CD14-positive monocyte (primary cell): ENCODE results near the gene GRIN1. TPM values are rescaled to one million over a fixed set of nuclear protein-coding genes. Genes with fewer than 3 reads are reported as not detected.

ENCODE experiments used
- DNase-seq, 3 donors: peaks; one replicate each; pipeline ENCODE4 v3.0.0-alpha.2; 2011 to 2022
- H2AFZ ChIP-seq: 2 replicates; pipeline ENCODE4 v1.6.0; 2012; ENCODE audit warnings: mild to moderate bottlenecking, low read depth, low read length, inconsistent platforms; ENCODE audit not compliant: insufficient read depth, poor library complexity, severe bottlenecking
- H3K27ac ChIP-seq, 2 donors: 1 replicate in 1 of 2; 2 replicates in 1 of 2; pipeline ENCODE4 v1.5.1; 2012 to 2013; ENCODE audit warnings: low read length in 2 of 2, control low read depth in 1 of 2, inconsistent platforms in 1 of 2, low read depth in 1 of 2, mild to moderate bottlenecking in 1 of 2
- H3K27me3 ChIP-seq, 2 donors: one replicate each; pipeline versions ENCODE4 v1.6.0 to v1.6.1; 2011 to 2013; ENCODE audit warnings: low read length in 2 of 2; ENCODE audit not compliant: control insufficient read depth in 2 of 2, insufficient read depth in 2 of 2
- H3K36me3 ChIP-seq, 2 donors: replicated peaks in 1 of 2; 1 replicate in 1 of 2; 2 replicates in 1 of 2; pipeline versions ENCODE4 v1.5.1 to v1.6.1; 2012 to 2013; ENCODE audit warnings: low read length in 2 of 2, control low read depth in 1 of 2, inconsistent platforms in 1 of 2, mild to moderate bottlenecking in 1 of 2; ENCODE audit not compliant: insufficient read depth in 2 of 2, control insufficient read depth in 1 of 2
- H3K4me1 ChIP-seq, 2 donors: 1 replicate in 1 of 2; 2 replicates in 1 of 2; pipeline versions ENCODE4 v1.5.1 to v1.6.1; 2012 to 2013; ENCODE audit warnings: low read length in 2 of 2, control low read depth in 1 of 2, inconsistent platforms in 1 of 2, mild to moderate bottlenecking in 1 of 2, moderate library complexity in 1 of 2; ENCODE audit not compliant: insufficient read depth in 2 of 2, control insufficient read depth in 1 of 2
- H3K4me2 ChIP-seq: replicated peaks from 2 replicates; pipeline ENCODE3; 2012; ENCODE audit warnings: low read length, moderate library complexity, mild to moderate bottlenecking; ENCODE audit not compliant: poor library complexity, severe bottlenecking; ENCODE audit errors: extremely low read depth
- H3K4me3 ChIP-seq, 3 experiments: fragments of 200-600 bp in 1 of 3; sonication (generic) in 1 of 3; replicated peaks in 1 of 3; 1 replicate in 2 of 3; 2 replicates in 1 of 3; pipeline ENCODE4 v1.5.1; 2011 to 2013; ENCODE audit warnings: low read length in 3 of 3, mild to moderate bottlenecking in 3 of 3, control low read depth in 2 of 3, low read depth in 2 of 3, inconsistent platforms in 1 of 3, moderate library complexity in 1 of 3
- H3K79me2 ChIP-seq: 2 replicates; pipeline ENCODE4 v1.6.0; 2012; ENCODE audit warnings: mild to moderate bottlenecking, control low read depth, inconsistent platforms, low read length, moderate library complexity; ENCODE audit not compliant: insufficient read depth
- H3K9ac ChIP-seq: 2 replicates; pipeline ENCODE4 v1.6.0; 2017; ENCODE audit warnings: low read length, mild to moderate bottlenecking; ENCODE audit not compliant: insufficient read depth, poor library complexity, severe bottlenecking
- H3K9me3 ChIP-seq, 2 donors: replicated peaks in 1 of 2; 1 replicate in 1 of 2; 2 replicates in 1 of 2; pipeline versions ENCODE4 v1.5.1 to v1.6.1; 2012 to 2013; ENCODE audit warnings: low read length in 2 of 2, control low read depth in 1 of 2; ENCODE audit not compliant: control insufficient read depth in 1 of 2, insufficient read depth in 1 of 2
- H4K20me1 ChIP-seq: 2 replicates; pipeline ENCODE4 v1.6.0; 2012; ENCODE audit warnings: mild to moderate bottlenecking, low read length, control low read depth, moderate library complexity; ENCODE audit not compliant: insufficient read depth
- H3K27ac Mint-ChIP-seq, 7 donors: one replicate each; pipeline ENCODE4 v1.8.0; 2020; ENCODE audit warnings: mild to moderate bottlenecking in 7 of 7, mixed read lengths in 7 of 7, moderate library complexity in 6 of 7, inconsistent platforms in 2 of 7
- H3K27me3 Mint-ChIP-seq, 3 donors: one replicate each; pipeline ENCODE4 v1.8.0; 2021 to 2022; ENCODE audit warnings: low read depth in 3 of 3, mild to moderate bottlenecking in 3 of 3, mixed read lengths in 3 of 3, moderate library complexity in 3 of 3, inconsistent platforms in 1 of 3
- H3K36me3 Mint-ChIP-seq, 2 donors: one replicate each; pipeline ENCODE4 v1.8.0; 2020; ENCODE audit warnings: mixed read lengths in 2 of 2, inconsistent platforms in 1 of 2, mild to moderate bottlenecking in 1 of 2
- H3K4me1 Mint-ChIP-seq: one replicate; pipeline ENCODE4 v1.8.0; 2020; ENCODE audit warnings: mild to moderate bottlenecking, mixed read lengths
- H3K4me3 Mint-ChIP-seq, 2 donors: one replicate each; pipeline ENCODE4 v1.8.0; 2020; ENCODE audit warnings: mild to moderate bottlenecking in 2 of 2, mixed read lengths in 2 of 2, moderate library complexity in 1 of 2
- H3K9me3 Mint-ChIP-seq, 7 donors: one replicate each; pipeline ENCODE4 v1.8.0; 2020 to 2022; ENCODE audit warnings: mixed read lengths in 7 of 7, mild to moderate bottlenecking in 6 of 7, moderate library complexity in 6 of 7, inconsistent platforms in 2 of 7
- WGBS: methylation state at CpG from one replicate; pipeline ENCODE4 v1.1.5; 2013; ENCODE audit warnings: missing lambda C conversion rate; ENCODE audit not compliant: insufficient coverage; 5-methylcytosine and 5-hydroxymethylcytosine counted together
- intact Hi-C, 2 donors: fragments of 100-400 bp; cut with micrococcal nuclease; formaldehyde crosslinking; loops; one replicate each; pipeline versions ENCODE4 v1.15.0 to v1.15.1; 2023
- polyA plus RNA-seq, 3 donors: library from polyadenylated mRNA; depleted of rRNA in 1 of 3; unstranded in 2 of 3; stranded (reverse) in 1 of 3; fragments of 300-500 nt in 2 of 3; fragments of >200 nt in 1 of 3; fragmentation: Illumina TruSeq in 2 of 3; gene quantifications; 1 replicate in 2 of 3; 2 replicates in 1 of 3; pipeline ENCODE4 v1.2.3, GENCODE V29; 2012 to 2021
- TF ChIP-seq, protein P1 (sequence below): fragments of 200-600 bp; IDR thresholded peaks from one replicate; pipeline ENCODE4 v1.8.0; 2022; ENCODE audit warnings: antibody characterized with exemption, mild to moderate bottlenecking

GRIN1 gene
- polyA plus RNA-seq, 3 donors = not detected

GRCh38 chr9:137201205-137201868 is 62.4 kb downstream of the GRIN1 start:
- TF ChIP-seq, protein P1, sequence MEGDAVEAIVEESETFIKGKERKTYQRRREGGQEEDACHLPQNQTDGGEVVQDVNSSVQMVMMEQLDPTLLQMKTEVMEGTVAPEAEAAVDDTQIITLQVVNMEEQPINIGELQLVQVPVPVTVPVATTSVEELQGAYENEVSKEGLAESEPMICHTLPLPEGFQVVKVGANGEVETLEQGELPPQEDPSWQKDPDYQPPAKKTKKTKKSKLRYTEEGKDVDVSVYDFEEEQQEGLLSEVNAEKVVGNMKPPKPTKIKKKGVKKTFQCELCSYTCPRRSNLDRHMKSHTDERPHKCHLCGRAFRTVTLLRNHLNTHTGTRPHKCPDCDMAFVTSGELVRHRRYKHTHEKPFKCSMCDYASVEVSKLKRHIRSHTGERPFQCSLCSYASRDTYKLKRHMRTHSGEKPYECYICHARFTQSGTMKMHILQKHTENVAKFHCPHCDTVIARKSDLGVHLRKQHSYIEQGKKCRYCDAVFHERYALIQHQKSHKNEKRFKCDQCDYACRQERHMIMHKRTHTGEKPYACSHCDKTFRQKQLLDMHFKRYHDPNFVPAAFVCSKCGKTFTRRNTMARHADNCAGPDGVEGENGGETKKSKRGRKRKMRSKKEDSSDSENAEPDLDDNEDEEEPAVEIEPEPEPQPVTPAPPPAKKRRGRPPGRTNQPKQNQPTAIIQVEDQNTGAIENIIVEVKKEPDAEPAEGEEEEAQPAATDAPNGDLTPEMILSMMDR = no peak
- peaks cover 51% of the 10 kb centered on the region for H3K79me2 ChIP-seq
- peak overlapping the region; percentile 79 for H3K4me2 ChIP-seq
- H3K4me1 ChIP-seq = peaks cover 46 to 62% of the 10 kb centered on the region in 2 donors
- H3K4me3 ChIP-seq = peak overlapping the region; percentile 47 to 74 (median 68)
- H3K4me3 Mint-ChIP-seq = peak overlapping the region; percentile 74 to 88
- peak overlapping the region; percentile 74 for H2AFZ ChIP-seq
- H3K27me3 ChIP-seq = peaks cover 0 to 4% of the 10 kb centered on the region in 2 donors
- peak overlapping the region; percentile 64 for H3K9ac ChIP-seq
- H3K27me3 Mint-ChIP-seq = peaks cover 0 to 4% (median 0%) of the 10 kb centered on the region in 3 donors
- H3K9me3 ChIP-seq = no peaks in the 10 kb centered on the region
- H3K36me3 ChIP-seq = no peaks in the 10 kb centered on the region
- H3K4me1 Mint-ChIP-seq = peaks cover 49% of the 10 kb centered on the region
- peak overlapping the region; percentile 77 to 92 (median 89) for H3K27ac Mint-ChIP-seq
- peaks cover 0 to 2% (median 0%) of the 10 kb centered on the region in 7 donors for H3K9me3 Mint-ChIP-seq
- H4K20me1 ChIP-seq = peaks cover 25% of the 10 kb centered on the region
- peak overlapping the region; percentile 77 to 89 for H3K27ac ChIP-seq
- WGBS = 10% methylated on average over 14 of the region's 23 CpGs
- H3K36me3 Mint-ChIP-seq = peaks cover 0 to 2% of the 10 kb centered on the region in 2 donors
- no peak for DNase-seq
- intact Hi-C loops = loop anchor here (2.0 to 5.0 kb wide), 3 partner anchors 21 to 351 kb away; partner anchors contain the start of genes RNF208 (in 2 of the 2), MRPL41 (in 1 of the 2), PNPLA7 (in 1 of the 2) and TUBB4B (in 1 of the 2)

- Histone ChIP-seq H3K4me3 (no peak overlapping the region), H3K79me2 (peaks cover 61% of the 10 kb centered on the region), H3K9me3 (no peaks in the 10 kb centered on the region), H2AFZ (no peak overlapping the region), H3K4me1 (peaks cover 50 to 70% of the 10 kb centered on the region in 2 donors), H3K36me3 (peaks cover 0 to 6% of the 10 kb centered on the region in 2 donors), H3K9ac (no peak overlapping the region), H3K27me3 (peaks cover 0 to 4% of the 10 kb centered on the region in 2 donors), H3K27ac (no peak overlapping the region), H4K20me1 (peaks cover 23% of the 10 kb centered on the region), H3K4me2 (no peak overlapping the region)
- 89% methylated on average over 7 of the region's 8 CpGs for WGBS
- TF ChIP-seq, protein P1 = no peak
- no peak overlapping the region for H3K4me3 Mint-ChIP-seq
- no peak for DNase-seq
- peaks cover 0 to 2% (median 0%) of the 10 kb centered on the region in 7 donors for H3K9me3 Mint-ChIP-seq
- peaks cover 0 to 4% (median 0%) of the 10 kb centered on the region in 3 donors for H3K27me3 Mint-ChIP-seq
- H3K27ac Mint-ChIP-seq = no peak overlapping the region
- peaks cover 4 to 8% of the 10 kb centered on the region in 2 donors for H3K36me3 Mint-ChIP-seq
- peaks cover 58% of the 10 kb centered on the region for H3K4me1 Mint-ChIP-seq
- intact Hi-C loops = loop anchor here in 1 of 2 donors (5.0 kb wide), 2 partner anchors 39 to 349 kb away; partner anchors contain the start of genes MRPL41, PNPLA7 and TUBB4B
Observed at GRCh38 chr9:137202966-137203365, 64.0 kb downstream of the GRIN1 start.
